ENCODE measurements around the gene RAD51B.
"Not testable (repeated sequence)": the region's sequence is repeated elsewhere in the genome, so short reads cannot be mapped to it uniquely, and the experiment has no call there.

RAD51B gene

DNA sequence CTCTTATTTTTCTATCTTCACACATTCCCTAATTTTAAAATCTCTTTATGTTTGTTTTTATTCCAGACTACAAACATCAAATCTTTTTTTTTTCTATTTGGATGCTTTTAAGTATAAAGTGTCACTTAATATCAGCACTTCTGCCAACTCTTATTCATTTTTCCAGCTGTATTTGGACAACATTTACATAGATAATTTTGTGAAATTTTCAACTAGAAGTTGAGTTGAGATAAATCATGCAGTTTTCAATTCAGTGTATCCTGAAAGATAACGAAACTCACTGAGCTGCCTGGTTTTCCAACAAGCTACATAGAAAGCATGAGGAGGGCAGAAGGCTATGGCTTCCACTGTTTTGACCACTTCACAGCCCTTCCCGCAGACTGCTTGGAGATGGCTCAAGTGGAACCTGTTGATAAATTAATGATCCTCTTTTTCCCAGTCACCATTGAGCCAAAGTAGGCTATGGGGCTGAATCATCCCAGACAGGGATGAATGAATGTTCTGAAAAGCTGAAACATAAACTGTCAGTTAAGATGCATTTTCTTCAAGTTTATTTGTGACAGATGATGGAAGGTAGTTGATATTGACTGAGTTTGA is 213.9 kb downstream of the RAD51B start:
- no peak for DNase-seq

- no peak for DNase-seq
These were observed 215.3 kb downstream of the RAD51B start for GRCh38 chr14:68034896-68035295.

DNA sequence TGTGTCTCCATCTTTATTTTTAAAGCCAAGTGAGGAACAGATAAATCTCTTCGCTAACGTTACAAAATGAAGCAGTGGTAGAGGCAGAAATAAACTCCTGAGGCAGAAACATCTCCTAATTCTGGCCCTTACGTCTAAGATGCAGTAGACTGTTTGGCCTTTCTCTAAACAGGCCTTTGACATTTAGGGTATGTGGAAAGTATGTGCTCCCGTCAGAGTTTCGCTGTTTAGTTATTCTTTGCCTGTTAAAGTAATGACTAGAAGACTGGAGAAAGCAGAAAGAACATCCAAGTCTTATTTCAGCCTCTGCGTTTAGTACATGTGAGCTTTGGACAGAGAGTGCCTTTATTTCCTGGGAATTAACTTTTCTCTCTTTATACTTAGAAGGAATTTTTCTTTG is 216.6 kb downstream of the RAD51B start:
- no peak for DNase-seq

- DNase-seq, result no peak
These were observed 220.0 kb downstream of the RAD51B start for GRCh38 chr14:68039593-68039992.

GRCh38 chr14:68040633-68041369 is 221.2 kb downstream of the RAD51B start:
- no peak for DNase-seq

GRCh38 chr14:68041876-68042354 is 222.3 kb downstream of the RAD51B start:
- no peak for DNase-seq

- DNase-seq, result no peak
These were observed 223.1 kb downstream of the RAD51B start for GRCh38 chr14:68042586-68043210.

DNA sequence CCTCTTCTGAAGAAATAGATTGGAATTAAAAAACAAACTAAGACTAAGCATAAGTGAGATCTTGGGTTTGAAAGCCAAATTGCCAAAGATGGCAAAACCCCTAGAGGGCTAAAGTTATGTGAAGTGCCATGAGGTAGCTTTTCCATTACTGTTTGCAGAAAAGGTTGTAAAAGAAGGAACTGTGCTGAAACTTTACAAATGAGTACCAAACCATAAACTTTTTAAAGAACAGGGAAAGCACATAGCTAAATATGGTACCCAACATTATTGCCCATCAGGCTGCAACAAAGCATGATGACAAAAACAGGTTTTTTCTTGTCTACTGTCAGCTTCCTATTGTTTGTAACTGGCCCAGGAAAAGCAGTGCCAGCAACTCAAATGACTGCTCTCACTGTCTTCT is 224.2 kb downstream of the RAD51B start:
- DNase-seq, result no peak

- no peak for DNase-seq
These were observed 228.3 kb downstream of the RAD51B start for GRCh38 chr14:68047906-68048305.

DNA sequence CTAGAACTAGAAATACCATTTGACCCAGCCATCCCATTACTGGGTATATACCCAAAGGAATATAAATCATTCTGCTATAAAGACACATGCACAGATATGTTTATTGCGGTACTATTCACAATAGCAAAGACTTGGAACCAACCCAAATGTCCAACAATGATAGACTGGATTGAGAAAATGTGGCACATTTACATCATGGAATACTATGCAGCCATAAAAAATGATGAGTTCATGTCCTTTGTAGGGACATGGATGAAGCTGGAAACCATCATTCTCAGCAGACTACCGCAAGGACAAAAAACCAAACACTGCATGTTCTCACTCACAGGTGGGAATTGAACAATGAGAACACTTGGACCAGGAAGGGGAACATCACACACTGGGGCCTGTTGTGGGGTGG is 229.2 kb downstream of the RAD51B start:
- DNase-seq, result not testable (repeated sequence)

DNA sequence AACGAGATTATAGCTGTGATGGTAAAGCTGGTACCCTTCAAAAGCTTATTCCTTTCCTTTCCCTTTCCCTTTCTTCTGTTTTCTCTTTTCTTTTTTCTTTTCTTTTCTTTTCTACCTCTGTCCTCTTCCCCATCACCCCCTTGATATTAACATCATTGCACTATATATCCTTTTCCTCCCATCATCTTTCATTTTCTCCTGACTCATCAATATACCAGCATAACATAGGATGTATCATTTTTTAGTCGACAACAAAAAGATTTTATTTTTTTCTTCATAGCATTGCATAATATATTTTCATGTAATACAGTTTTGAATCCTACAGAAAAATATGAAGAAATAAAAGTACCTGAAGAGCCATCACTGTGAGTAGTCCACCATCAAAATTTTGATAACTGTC is 230.6 kb downstream of the RAD51B start:
- no peak for DNase-seq

DNA sequence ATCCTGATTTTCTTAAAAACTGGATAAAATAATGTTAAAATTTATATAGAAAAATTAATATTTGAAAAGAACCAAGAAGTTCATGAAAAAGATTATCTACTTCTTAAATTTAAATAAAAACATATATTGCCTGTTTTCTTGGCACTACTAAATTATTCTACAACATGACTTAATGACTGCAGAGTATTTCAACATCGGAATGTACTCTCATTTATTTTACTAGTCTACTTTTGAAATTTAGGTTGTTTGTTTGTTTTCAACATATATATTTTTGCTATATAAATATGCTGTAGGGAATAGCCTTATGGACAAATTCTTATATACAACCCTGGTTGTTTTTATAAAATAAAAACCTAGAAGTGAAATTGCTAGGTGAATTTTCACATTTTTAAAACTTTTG is 231.6 kb downstream of the RAD51B start:
- DNase-seq, result no peak

DNA sequence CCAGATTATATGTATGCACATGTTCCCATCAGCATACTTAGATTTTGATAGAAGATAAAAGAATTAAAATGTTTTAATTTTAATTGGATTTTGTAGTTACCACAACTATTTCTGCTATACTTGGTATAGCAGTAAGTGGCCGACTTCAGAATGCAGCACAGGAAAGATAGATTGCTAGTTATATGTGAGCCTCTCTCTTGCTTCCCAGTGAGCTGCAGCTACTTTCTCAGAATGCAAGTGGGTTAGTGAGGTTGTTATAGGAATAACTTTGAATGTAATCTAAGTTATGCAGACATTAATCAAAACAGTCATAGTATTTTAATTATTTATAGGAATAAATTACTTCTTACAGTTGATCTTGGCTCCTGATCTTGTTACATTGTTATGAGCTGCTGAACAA is 240.6 kb downstream of the RAD51B start:
- DNase-seq, result no peak

DNA sequence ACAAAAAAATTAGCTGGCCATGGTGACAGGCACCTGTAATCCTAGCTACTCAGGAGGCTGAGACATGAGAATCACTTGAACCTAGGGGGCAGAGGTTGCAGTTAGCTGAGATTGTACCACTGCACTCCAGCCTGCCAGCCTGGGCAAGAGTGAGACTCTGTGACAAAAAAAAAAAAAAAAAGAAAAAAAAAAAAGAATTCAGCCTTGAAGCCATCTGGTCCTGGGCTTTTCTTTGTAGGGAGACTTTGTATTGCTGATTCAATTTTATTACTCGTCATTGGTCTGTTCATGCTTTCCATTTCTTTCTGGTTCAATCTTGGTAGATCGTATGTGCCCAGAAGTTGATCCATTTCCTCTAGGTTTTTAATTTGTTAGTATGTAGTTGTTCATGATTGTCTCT is 243.1 kb downstream of the RAD51B start:
- no peak for DNase-seq

DNA sequence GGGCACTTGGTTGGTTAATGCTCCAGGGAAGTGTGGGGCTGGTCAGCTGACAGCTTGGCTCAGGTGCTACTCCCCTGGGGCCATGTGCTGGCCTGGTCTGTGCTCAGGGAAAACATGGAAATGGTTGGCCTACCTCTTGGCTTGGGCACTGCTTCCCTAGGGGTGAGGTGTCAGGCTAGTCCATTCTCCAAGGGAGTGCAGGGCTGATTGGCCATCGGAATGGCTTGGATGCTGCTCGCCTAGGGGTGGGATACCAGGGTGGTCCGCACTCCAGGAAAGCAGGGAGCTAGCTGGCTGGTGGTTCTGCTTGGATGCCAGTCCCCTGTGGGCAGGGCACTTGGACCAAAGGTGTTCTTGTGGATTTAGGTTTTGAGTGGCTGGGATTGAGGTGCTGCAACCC is 245.7 kb downstream of the RAD51B start:
- DNase-seq, result no peak

GRCh38 chr14:68074765-68075381 is 255.3 kb downstream of the RAD51B start:
- DNase-seq, result no peak

- DNase-seq, result no peak
These were observed 255.9 kb downstream of the RAD51B start for GRCh38 chr14:68075382-68076029.

- DNase-seq, result no peak
These were observed 256.9 kb downstream of the RAD51B start for GRCh38 chr14:68076451-68076850.

GRCh38 chr14:68079941-68080697 is 260.5 kb downstream of the RAD51B start:
- DNase-seq, result no peak

GRCh38 chr14:68081489-68081888 is 261.9 kb downstream of the RAD51B start:
- DNase-seq, result no peak

- no peak for DNase-seq
These were observed 263.2 kb downstream of the RAD51B start for GRCh38 chr14:68082698-68083291.

DNA sequence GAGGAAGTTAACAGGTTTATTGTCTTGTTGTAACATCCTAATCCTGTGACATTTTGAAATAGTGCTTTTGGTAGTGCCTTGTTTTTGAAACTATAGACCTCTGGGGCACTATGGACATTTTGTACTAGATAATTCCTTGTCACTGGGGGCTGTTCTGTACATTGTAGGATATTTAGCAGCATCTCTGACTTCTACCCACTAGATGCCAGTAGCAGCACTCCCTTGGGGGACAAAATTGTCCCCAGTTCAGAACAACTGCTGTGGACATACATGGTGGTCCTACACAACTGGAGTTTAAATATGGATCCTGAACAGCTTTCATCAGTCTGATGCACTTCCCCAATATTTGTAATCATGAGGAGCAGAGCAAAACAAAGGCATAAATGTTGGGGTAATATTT is 264.7 kb downstream of the RAD51B start:
- DNase-seq, result no peak

Measured in SHP77 (cell line).